ENCODE results near the gene CILP2. TPM values are rescaled to one million over a fixed set of nuclear protein-coding genes. Genes with fewer than 3 reads are reported as not detected.

The CILP2 gene
- total and polyA plus RNA-seq, 2 of the 4 experiments (the other 2 are of a cell fraction), result 0.18 to 0.87 TPM

DNA sequence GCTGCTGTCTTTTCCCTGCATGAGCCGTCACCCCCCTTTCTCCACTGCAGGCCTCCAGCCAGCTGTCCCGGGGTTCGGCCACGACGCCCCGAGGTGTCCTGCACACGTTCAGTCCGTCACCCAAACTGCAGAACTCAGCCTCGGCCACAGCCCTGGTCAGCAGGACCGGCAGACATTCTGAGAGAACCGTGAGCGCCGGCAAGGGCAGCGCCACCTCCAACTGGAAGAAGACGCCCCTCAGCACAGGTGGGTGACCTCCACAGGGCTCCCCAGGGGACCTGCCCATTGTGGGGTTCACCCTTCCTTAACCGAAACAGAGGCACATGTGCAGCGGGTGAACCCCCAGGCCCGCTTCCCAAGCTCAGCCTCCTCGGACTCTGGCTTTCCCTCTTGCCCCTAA, 35.8 kb upstream of the CILP2 start:
- Histone ChIP-seq H3K4me1 (ENCODE audit: control insufficient read depth, insufficient read depth, low read length) (no peaks in the 10 kb centered on the region), H2BK20ac (ENCODE audit: low read depth, low read length) (no peak overlapping the region), H3K27me3 (ENCODE audit: control insufficient read depth, insufficient read depth, low read length) (no peaks in the 10 kb centered on the region), H3K14ac (replicated peaks; ENCODE audit: low read depth, low read length) (no peak overlapping the region), H3K79me1 (ENCODE audit: low read depth in 1 of 2, low read length in 2 of 2) (peaks cover 7 to 18% of the 10 kb centered on the region in 2 experiments; a peak in 3 of 4 replicates), H2AFZ (replicated peaks; ENCODE audit: low read length, poor library complexity) (no peak overlapping the region), H3K9me3 (ENCODE audit: control insufficient read depth, insufficient read depth, low read length) (no peaks in the 10 kb centered on the region), H2AK5ac (ENCODE audit: low read depth, low read length) (no peak overlapping the region), H3K4me2 (ENCODE audit: low read depth, low read length) (no peak overlapping the region), H4K5ac (ENCODE audit: low read depth, low read length) (no peak overlapping the region), H2BK120ac (ENCODE audit: low read depth, low read length) (no peak overlapping the region), H3K4me3 (ENCODE audit: insufficient read depth, low read depth, low read length) (no peak overlapping the region), H2AK9ac (replicated peaks; ENCODE audit: low read depth, low read length, poor library complexity) (no peak overlapping the region), H4K8ac (ENCODE audit: low read depth in 2 of 2, low read length in 2 of 2) (no peak overlapping the region), H3K4ac (ENCODE audit: low read depth, low read length) (no peak overlapping the region), H4K20me1 (ENCODE audit: insufficient read depth, low read length) (no peaks in the 10 kb centered on the region), H2BK15ac (ENCODE audit: low read depth, low read length) (no peak overlapping the region), H3K18ac (ENCODE audit: low read depth, low read length) (no peak overlapping the region), H3K27ac (ENCODE audit: insufficient read depth, low read length) (no peak overlapping the region), H4K91ac (ENCODE audit: insufficient read depth, low read depth, low read length) (no peak overlapping the region), H3K23ac (ENCODE audit: low read depth, low read length) (no peak overlapping the region), H3K56ac (ENCODE audit: extremely low read depth, insufficient read depth, low read length) (no peak overlapping the region), H3K9me1 (ENCODE audit: insufficient read depth, low read length) (no peaks in the 10 kb centered on the region; the same call in 1 of the 2 replicates), H2BK5ac (ENCODE audit: low read depth, low read length, poor library complexity, severe bottlenecking) (no peak overlapping the region), H3K36me3 (ENCODE audit: control insufficient read depth, insufficient read depth, low read length) (peaks cover 74% of the 10 kb centered on the region), H3K9ac (ENCODE audit: low read depth, low read length) (no peak overlapping the region)
- no peak for ATAC-seq (ENCODE audit: low read depth)
- intact Hi-C loops (cut with micrococcal nuclease), result no loop called here
- TF ChIP-seq, protein P1, sequence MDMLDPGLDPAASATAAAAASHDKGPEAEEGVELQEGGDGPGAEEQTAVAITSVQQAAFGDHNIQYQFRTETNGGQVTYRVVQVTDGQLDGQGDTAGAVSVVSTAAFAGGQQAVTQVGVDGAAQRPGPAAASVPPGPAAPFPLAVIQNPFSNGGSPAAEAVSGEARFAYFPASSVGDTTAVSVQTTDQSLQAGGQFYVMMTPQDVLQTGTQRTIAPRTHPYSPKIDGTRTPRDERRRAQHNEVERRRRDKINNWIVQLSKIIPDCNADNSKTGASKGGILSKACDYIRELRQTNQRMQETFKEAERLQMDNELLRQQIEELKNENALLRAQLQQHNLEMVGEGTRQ (IDR thresholded peaks at IDR 0.05; ENCODE audit: low read depth, low read length), result no peak
- TF ChIP-seq FOS (IDR thresholded peaks at IDR 0.05; ENCODE audit: low read depth, low read length) (no peak), RCOR1 (IDR thresholded peaks at IDR 0.05; ENCODE audit: insufficient replicate concordance, low read length) (no peak), MAZ (IDR thresholded peaks at IDR 0.05; ENCODE audit: borderline replicate concordance, low read depth, low read length) (no peak), CEBPB (IDR thresholded peaks at IDR 0.05; ENCODE audit: low read depth, low read length) (no peak), BHLHE40 (IDR thresholded peaks at IDR 0.05; ENCODE audit: low read depth, low read length) (no peak), SMC3 (IDR thresholded peaks at IDR 0.05; ENCODE audit: low read depth, low read length) (no peak), RFX5 (IDR thresholded peaks at IDR 0.05; ENCODE audit: low read depth, low read length) (no peak), MAFK (IDR thresholded peaks at IDR 0.05; ENCODE audit: low read depth, low read length) (no peak), NFE2L2 (IDR thresholded peaks at IDR 0.05; ENCODE audit: low read depth, low read length) (no peak), CHD1 (IDR thresholded peaks at IDR 0.05; ENCODE audit: low read depth, low read length) (no peak), MXI1 (IDR thresholded peaks at IDR 0.05; ENCODE audit: borderline replicate concordance, low read depth, low read length) (no peak), CTCF (conservative IDR thresholded peaks at IDR 0.05; ENCODE audit: low read depth, low read length) (no peak), POLR2A (IDR thresholded peaks at IDR 0.05; ENCODE audit: low read depth, low read length) (no peak), RAD21 (IDR thresholded peaks at IDR 0.05; ENCODE audit: low read length) (no peak)
- TF ChIP-seq, protein P2, sequence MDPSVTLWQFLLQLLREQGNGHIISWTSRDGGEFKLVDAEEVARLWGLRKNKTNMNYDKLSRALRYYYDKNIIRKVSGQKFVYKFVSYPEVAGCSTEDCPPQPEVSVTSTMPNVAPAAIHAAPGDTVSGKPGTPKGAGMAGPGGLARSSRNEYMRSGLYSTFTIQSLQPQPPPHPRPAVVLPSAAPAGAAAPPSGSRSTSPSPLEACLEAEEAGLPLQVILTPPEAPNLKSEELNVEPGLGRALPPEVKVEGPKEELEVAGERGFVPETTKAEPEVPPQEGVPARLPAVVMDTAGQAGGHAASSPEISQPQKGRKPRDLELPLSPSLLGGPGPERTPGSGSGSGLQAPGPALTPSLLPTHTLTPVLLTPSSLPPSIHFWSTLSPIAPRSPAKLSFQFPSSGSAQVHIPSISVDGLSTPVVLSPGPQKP (IDR thresholded peaks at IDR 0.05; ENCODE audit: borderline replicate concordance, low read depth, low read length), result no peak
- ChIA-PET CTCF (no interaction called here), POLR2A (ENCODE audit: unreplicated experiment) (no interaction called here)
- no TSS peak for BruUV-seq (replicated peaks)
- in situ Hi-C loops (cut with MboI; ENCODE audit: low sequenced_read_pairs), result no loop called here
- DNase-seq, result no peak
- 91% methylated on average over 9 of the region's 19 CpGs; no CpG with 5 or more reads in 1 of the 2 experiments for WGBS, 2 experiments (ENCODE audit: extremely low coverage in 2 of 2, insufficient read length in 1 of 2)
- dilution Hi-C loops (cut with HindIII; ENCODE audit: low sequenced_read_pairs, unreplicated experiment), result no loop called here

Measured in IMR-90 (cell line).